ENCODE data around the gene FBLN5.

The FBLN5 gene

GRCh38 chr14:91945751-91946621 lies 1.5 kb downstream of the FBLN5 start:
- no peak for DNase-seq

- no peak for DNase-seq
Observed at GRCh38 chr14:91942946-91943345, 4.5 kb downstream of the FBLN5 start.

GRCh38 chr14:91942128-91942527 lies 5.4 kb downstream of the FBLN5 start:
- no peak for DNase-seq

- DNase-seq, result no peak
Observed at GRCh38 chr14:91940209-91940608, 7.3 kb downstream of the FBLN5 start.

- DNase-seq, result no peak
Observed at GRCh38 chr14:91935586-91935985, 11.9 kb downstream of the FBLN5 start.

GRCh38 chr14:91934554-91935285 lies 12.8 kb downstream of the FBLN5 start:
- no peak for DNase-seq

GRCh38 chr14:91931478-91932088 lies 15.9 kb downstream of the FBLN5 start:
- DNase-seq, result no peak

GRCh38 chr14:91929700-91930099 lies 17.8 kb downstream of the FBLN5 start:
- DNase-seq, result no peak

GRCh38 chr14:91927800-91928199 lies 19.7 kb downstream of the FBLN5 start:
- no peak for DNase-seq

GRCh38 chr14:91927191-91927590 lies 20.3 kb downstream of the FBLN5 start:
- no peak for DNase-seq

- DNase-seq, result no peak
Observed at GRCh38 chr14:91926131-91926890, 21.2 kb downstream of the FBLN5 start.

- no peak for DNase-seq
Observed at GRCh38 chr14:91925727-91926121, 21.8 kb downstream of the FBLN5 start.

- no peak for DNase-seq
Observed at GRCh38 chr14:91925001-91925726, 22.3 kb downstream of the FBLN5 start.

GRCh38 chr14:91920526-91920925 lies 27.0 kb downstream of the FBLN5 start:
- no peak for DNase-seq

GRCh38 chr14:91919814-91920213 lies 27.7 kb downstream of the FBLN5 start:
- DNase-seq, result no peak

GRCh38 chr14:91918186-91918883 lies 29.2 kb downstream of the FBLN5 start:
- no peak for DNase-seq

GRCh38 chr14:91912035-91912434 lies 35.5 kb downstream of the FBLN5 start:
- DNase-seq, result no peak

- DNase-seq, result peak; percentile 63
Observed at GRCh38 chr14:91911474-91912032, 35.9 kb downstream of the FBLN5 start.

GRCh38 chr14:91910196-91910595 lies 37.3 kb downstream of the FBLN5 start:
- no peak for DNase-seq

GRCh38 chr14:91906374-91906773 lies 41.1 kb downstream of the FBLN5 start:
- DNase-seq, result no peak

- no peak for DNase-seq
Observed at GRCh38 chr14:91904956-91905645, 42.4 kb downstream of the FBLN5 start.

All from CD4-positive, alpha-beta T cell treated with Interleukin-4 for 1 hour (primary cell).